ENCODE measurements around the gene TYW3. TPM values are rescaled to one million over a fixed set of nuclear protein-coding genes. Genes with fewer than 3 reads are reported as not detected.

The TYW3 gene
- total and polyA plus RNA-seq, 2 of the 13 experiments (the other 11 are each of a cell fraction or from before 2014, with no cell fraction given), result 17.6 to 45.8 TPM

- TF ChIP-seq, protein P1, sequence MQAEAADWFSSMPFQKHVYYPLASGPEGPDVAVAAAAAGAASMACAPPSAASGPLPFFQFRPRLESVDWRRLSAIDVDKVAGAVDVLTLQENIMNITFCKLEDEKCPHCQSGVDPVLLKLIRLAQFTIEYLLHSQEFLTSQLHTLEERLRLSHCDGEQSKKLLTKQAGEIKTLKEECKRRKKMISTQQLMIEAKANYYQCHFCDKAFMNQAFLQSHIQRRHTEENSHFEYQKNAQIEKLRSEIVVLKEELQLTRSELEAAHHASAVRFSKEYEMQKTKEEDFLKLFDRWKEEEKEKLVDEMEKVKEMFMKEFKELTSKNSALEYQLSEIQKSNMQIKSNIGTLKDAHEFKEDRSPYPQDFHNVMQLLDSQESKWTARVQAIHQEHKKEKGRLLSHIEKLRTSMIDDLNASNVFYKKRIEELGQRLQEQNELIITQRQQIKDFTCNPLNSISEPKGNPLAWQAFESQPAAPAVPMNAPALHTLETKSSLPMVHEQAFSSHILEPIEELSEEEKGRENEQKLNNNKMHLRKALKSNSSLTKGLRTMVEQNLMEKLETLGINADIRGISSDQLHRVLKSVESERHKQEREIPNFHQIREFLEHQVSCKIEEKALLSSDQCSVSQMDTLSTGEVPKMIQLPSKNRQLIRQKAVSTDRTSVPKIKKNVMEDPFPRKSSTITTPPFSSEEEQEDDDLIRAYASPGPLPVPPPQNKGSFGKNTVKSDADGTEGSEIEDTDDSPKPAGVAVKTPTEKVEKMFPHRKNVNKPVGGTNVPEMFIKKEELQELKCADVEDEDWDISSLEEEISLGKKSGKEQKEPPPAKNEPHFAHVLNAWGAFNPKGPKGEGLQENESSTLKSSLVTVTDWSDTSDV (CRISPR knock-in tag; IDR thresholded peaks at IDR 0.05), result no peak
- TF ChIP-seq MXD4 (CRISPR knock-in tag; IDR thresholded peaks at IDR 0.05) (0 out of 2 replicates have a peak, but pooled peaks have one; percentile 19), ARID5B (CRISPR knock-in tag; IDR thresholded peaks at IDR 0.05) (peak; percentile 45; the same call in 1 of the 2 replicates), STAG1 (CRISPR knock-in tag; IDR thresholded peaks at IDR 0.05) (peak; percentile 89), THAP11 (CRISPR knock-in tag; IDR thresholded peaks at IDR 0.05) (0 out of 2 replicates have a peak, but pooled peaks have one; percentile 25), CEBPG (CRISPR knock-in tag; IDR thresholded peaks at IDR 0.05) (peak; percentile 63), FOXA1 (IDR thresholded peaks at IDR 0.05) (peak; percentile 64; the same call in 1 of the 2 replicates), FOXA1 (CRISPR knock-in tag; IDR thresholded peaks at IDR 0.05) (peak; percentile 99), SOX13 (IDR thresholded peaks at IDR 0.05) (no peak), SOX13 (CRISPR knock-in tag; conservative IDR thresholded peaks at IDR 0.05 in 1 of 2, IDR thresholded peaks at IDR 0.05 in 1 of 2) (peak in 1 of 2 experiments; percentile 42; a peak in 1 of 4 replicates), ARID3A (IDR thresholded peaks at IDR 0.05; ENCODE audit: low read depth, low read length) (peak; percentile 74), TBX3 (IDR thresholded peaks at IDR 0.05; ENCODE audit: borderline replicate concordance) (no peak), SAP130 (CRISPR knock-in tag; IDR thresholded peaks at IDR 0.05; ENCODE audit: low read depth) (peak; percentile 39; the same call in 1 of the 2 replicates), MIXL1 (CRISPR knock-in tag; IDR thresholded peaks at IDR 0.05) (peak; percentile 62; the same call in 1 of the 2 replicates), RAD21 (CRISPR knock-in tag; IDR thresholded peaks at IDR 0.05) (peak; percentile 60), ATF1 (CRISPR knock-in tag; IDR thresholded peaks at IDR 0.05) (no peak), CEBPB (IDR thresholded peaks at IDR 0.05; ENCODE audit: borderline replicate concordance, low read depth, low read length) (peak; percentile 93), FOXK1 (CRISPR knock-in tag; IDR thresholded peaks at IDR 0.05; ENCODE audit: borderline replicate concordance, low read depth) (peak; percentile 73; the same call in 1 of the 2 replicates), SOX6 (IDR thresholded peaks at IDR 0.05) (no peak), SOX6 (CRISPR knock-in tag; IDR thresholded peaks at IDR 0.05) (0 out of 2 replicates have a peak, but pooled peaks have one; percentile 19), ZNF883 (CRISPR knock-in tag; IDR thresholded peaks at IDR 0.05; ENCODE audit: not compliant biosample characterization) (no peak)
Observed at GRCh38 chr1:74689621-74690363, 43.2 kb upstream of the TYW3 start (continued).

All from HepG2 (cell line).